AG09309 (cell line): ENCODE measurements around the gene ANK2.
A peak's percentile ranks its signal among the peaks of the same experiment; 100 is the strongest.

Experiments used
- DNase-seq: peaks from one replicate; pipeline ENCODE4 v3.0.0-alpha.2; 2010; ENCODE audit warnings: low read depth
- H3K4me3 ChIP-seq: 2 replicates; pipeline ENCODE4 v1.5.1; 2011; ENCODE audit warnings: mild to moderate bottlenecking, low read depth, low read length, moderate library complexity; ENCODE audit not compliant: control insufficient read depth
- TF ChIP-seq, protein P1 (sequence below): IDR thresholded peaks from 2 replicates; pipeline ENCODE4 v1.5.1; 2011; ENCODE audit warnings: mild to moderate bottlenecking, low read depth, low read length, inconsistent platforms; ENCODE audit not compliant: insufficient read depth, control insufficient read depth; ENCODE audit errors: missing control alignments

The ANK2 gene

DNA sequence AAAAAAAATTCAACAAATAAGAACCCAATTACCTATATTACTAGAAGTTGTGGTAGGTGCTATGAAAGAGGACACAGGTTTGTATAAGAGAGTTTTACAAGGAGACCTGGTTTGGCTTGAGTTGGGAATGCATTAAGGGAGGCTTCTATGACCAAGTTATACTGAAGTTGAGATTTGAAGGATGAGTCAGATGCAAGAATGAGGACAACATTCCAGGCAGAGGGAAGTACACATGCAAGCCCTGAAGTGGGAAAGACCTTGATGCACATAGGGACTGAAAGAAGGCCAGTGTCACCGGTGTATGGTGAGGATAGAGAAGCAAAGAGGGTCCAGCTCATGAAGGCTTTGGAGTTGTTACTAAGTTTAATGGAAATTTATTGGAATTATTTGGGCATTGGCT, 52.2 kb downstream of the ANK2 start:
- DNase-seq, result no peak
- TF ChIP-seq, protein P1, sequence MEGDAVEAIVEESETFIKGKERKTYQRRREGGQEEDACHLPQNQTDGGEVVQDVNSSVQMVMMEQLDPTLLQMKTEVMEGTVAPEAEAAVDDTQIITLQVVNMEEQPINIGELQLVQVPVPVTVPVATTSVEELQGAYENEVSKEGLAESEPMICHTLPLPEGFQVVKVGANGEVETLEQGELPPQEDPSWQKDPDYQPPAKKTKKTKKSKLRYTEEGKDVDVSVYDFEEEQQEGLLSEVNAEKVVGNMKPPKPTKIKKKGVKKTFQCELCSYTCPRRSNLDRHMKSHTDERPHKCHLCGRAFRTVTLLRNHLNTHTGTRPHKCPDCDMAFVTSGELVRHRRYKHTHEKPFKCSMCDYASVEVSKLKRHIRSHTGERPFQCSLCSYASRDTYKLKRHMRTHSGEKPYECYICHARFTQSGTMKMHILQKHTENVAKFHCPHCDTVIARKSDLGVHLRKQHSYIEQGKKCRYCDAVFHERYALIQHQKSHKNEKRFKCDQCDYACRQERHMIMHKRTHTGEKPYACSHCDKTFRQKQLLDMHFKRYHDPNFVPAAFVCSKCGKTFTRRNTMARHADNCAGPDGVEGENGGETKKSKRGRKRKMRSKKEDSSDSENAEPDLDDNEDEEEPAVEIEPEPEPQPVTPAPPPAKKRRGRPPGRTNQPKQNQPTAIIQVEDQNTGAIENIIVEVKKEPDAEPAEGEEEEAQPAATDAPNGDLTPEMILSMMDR, result no peak
- H3K4me3 ChIP-seq, result no peak overlapping the region

DNA sequence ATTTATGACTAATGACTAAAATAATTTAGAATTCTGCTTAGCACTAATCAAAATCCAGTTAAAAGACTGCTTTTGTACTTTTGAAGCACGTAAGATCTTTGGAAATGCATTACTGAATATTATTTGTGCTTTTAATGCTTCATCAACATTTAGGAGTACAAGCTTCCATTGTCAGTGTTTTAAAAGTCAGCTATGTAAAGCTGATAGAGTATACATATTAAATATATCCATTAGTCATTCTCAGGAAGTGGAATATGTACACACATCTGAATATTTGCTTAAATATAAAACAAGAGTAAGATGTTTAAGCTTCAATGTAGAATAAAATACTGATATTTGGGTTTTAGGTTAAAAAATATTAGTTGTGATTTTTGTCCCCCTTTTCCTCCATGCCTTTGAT, 54.1 kb downstream of the ANK2 start:
- no peak for DNase-seq
- TF ChIP-seq, protein P1, result no peak
- no peak overlapping the region for H3K4me3 ChIP-seq

DNA sequence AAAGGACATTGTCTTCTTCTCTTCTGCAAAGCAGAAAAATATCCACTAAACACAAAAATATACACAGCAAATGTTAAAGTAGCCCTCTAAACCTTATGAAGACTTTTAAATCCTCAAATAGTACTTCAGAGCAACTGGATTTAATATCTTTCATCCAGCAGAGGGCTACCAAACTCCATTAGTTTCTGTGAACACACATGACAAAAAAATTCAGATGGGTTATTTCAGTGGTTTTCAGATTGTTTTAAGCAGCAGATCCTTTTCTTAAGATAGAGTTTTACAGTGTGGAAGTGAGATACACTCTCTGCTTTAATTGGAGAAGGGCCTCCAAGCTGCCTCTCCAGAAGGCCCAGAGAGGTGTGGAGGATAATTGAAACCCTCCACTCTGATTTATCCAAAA, 56.7 kb downstream of the ANK2 start:
- TF ChIP-seq, protein P1, result peak; percentile 46
- H3K4me3 ChIP-seq, result no peak overlapping the region
- peak; percentile 31 for DNase-seq

DNA sequence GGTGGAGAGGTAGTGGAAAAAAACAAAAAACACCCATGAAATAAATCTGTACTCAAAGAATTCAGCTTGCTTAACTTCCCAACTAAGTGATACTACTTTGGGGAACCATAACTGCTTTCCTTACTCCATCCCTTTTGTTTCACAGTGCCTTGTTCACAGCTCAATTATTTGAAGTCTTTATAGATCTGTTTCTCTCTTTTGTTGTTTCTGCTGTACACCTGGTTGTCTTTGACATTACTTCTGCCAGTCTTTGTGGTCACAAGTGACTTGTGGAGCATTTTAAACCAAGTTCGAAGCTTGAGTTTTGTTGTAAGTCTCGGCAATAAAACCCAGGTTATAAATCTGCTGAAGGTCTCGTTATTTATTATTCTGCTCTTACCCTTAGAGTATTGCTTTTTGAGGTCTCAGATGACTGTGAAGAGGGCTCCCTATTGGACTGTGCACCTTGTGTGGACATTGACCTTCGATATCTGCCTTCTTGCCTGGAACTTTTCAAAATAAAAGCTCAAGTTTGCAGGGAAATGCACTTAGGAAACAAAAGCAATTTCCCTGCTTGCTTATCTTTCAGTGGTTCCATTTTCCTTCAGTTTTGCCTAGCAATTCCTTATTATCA, 59.8 kb downstream of the ANK2 start:
- no peak for DNase-seq

DNA sequence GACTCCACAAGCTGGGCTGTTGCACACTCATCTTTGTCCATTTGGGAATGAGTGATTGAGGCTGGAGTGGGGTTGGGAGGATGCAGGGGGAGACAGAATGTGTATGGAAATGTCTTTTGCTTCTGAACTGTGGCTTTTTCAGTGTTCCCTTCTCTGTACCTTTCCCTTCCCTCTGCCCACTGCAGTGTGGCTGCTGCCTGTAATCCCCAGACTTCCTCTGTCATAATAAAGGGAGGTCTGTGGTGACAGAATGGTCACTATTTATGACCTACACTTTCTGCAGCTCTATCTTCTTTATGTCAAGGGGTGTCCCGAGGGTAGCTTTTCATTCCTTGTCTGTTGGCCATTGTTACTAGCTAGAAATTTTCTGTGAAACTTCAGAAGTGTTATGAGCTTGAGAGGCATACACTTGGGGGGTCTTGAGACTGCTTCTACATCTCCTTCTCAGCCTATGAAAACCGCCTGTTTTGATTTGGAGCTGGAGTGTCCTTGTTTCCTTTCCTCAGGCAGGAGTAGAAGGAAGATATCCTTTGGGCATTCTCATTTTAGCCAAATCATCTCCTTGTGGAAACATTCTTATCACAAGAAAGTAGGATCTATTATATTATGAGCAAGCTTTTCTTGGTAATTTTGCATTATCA, 63.0 kb downstream of the ANK2 start:
- TF ChIP-seq, protein P1, result no peak
- no peak overlapping the region for H3K4me3 ChIP-seq
- DNase-seq, result no peak

More for the DNA sequence above, 59.8 kb downstream of the ANK2 start:
- TF ChIP-seq, protein P1, result no peak
- H3K4me3 ChIP-seq, result no peak overlapping the region

DNA sequence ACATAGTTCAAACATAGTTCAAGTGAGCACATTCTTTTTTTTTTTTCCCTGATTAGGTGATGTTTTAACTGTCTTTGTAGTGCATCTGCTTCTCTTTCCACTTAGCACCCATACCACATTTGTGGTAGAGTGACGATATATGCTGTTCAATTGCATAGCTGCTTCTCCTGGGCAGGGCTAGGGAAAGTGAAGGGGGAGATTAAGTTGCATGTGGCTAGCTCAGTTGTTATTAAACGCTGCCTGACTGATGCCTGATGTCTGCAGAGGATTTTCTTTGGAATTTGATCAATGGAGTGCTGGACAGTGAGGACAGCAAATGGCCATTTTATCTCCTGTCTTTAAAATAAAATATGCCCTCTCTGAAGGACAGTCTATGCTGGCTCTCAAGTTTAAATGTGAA, 63.7 kb downstream of the ANK2 start:
- TF ChIP-seq, protein P1, result no peak
- no peak for DNase-seq
- no peak overlapping the region for H3K4me3 ChIP-seq

DNA sequence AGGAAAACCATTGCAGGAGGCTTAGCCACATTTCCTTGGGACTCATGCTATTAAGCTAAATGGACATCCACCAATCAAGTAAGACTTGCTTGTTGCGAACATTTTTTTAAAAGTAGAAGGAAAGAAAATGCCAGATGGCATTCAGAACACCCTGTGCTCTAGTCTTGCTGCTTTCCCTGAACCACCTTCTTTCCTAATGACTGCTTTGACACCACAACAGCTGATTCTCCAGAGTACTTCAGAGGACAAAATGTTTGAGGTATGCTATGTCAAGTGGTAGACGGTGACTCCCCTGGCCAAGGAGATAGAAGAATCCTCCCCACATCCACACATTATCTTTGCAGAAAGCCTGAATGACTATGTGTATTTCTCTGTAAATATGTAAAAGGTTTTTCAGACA, 65.4 kb downstream of the ANK2 start:
- TF ChIP-seq, protein P1, result no peak
- no peak for DNase-seq
- H3K4me3 ChIP-seq, result no peak overlapping the region
